Trophoblast cell (in vitro differentiated cells and primary cell): ENCODE measurements around the gene SLC25A28.

Experiments
- DNase-seq, 2 donors: peaks; one replicate each; pipeline ENCODE4 v3.0.0-alpha.2; 2016
- H2AFZ ChIP-seq: 2 replicates; pipeline ENCODE4 v1.6.1; 2013; ENCODE audit warnings: low read length, moderate library complexity, mild to moderate bottlenecking; ENCODE audit not compliant: insufficient read depth, poor library complexity
- H2AK5ac ChIP-seq: 2 replicates; pipeline ENCODE4 v1.6.1; 2013; ENCODE audit warnings: mild to moderate bottlenecking, low read length
- H2BK120ac ChIP-seq: 2 replicates; pipeline ENCODE4 v1.6.1; 2013; ENCODE audit warnings: low read length, mild to moderate bottlenecking, moderate library complexity; ENCODE audit not compliant: insufficient read depth, poor library complexity
- H2BK12ac ChIP-seq: 2 replicates; pipeline ENCODE4 v1.6.1; 2013; ENCODE audit warnings: mild to moderate bottlenecking, low read length, moderate library complexity
- H2BK5ac ChIP-seq: 2 replicates; pipeline ENCODE4 v1.6.1; 2013; ENCODE audit warnings: low read length, low read depth, moderate library complexity, mild to moderate bottlenecking; ENCODE audit not compliant: poor library complexity
- H3K14ac ChIP-seq: 2 replicates; pipeline ENCODE4 v1.6.1; 2013; ENCODE audit warnings: mild to moderate bottlenecking, low read length
- H3K18ac ChIP-seq: 2 replicates; pipeline ENCODE4 v1.6.1; 2013; ENCODE audit warnings: mild to moderate bottlenecking, low read length
- H3K23ac ChIP-seq: 2 replicates; pipeline ENCODE4 v1.6.1; 2013; ENCODE audit warnings: low read length
- H3K27ac ChIP-seq: 2 replicates; pipeline ENCODE4 v1.5.1; 2013; ENCODE audit warnings: low read depth, mild to moderate bottlenecking, inconsistent platforms, low read length, moderate library complexity
- H3K27me3 ChIP-seq: 2 replicates; pipeline ENCODE4 v1.6.1; 2013; ENCODE audit warnings: inconsistent platforms, mild to moderate bottlenecking, low read length, moderate library complexity; ENCODE audit not compliant: insufficient read depth
- H3K36me3 ChIP-seq, 2 experiments: 1 replicate in 1 of 2; 2 replicates in 1 of 2; pipeline ENCODE4 v1.6.1; 2013; ENCODE audit warnings: low read length in 2 of 2, mild to moderate bottlenecking in 2 of 2, moderate library complexity in 1 of 2; ENCODE audit not compliant: insufficient read depth in 2 of 2, control insufficient read depth in 1 of 2
- H3K4ac ChIP-seq: 2 replicates; pipeline ENCODE4 v1.6.1; 2013; ENCODE audit warnings: low read depth, mild to moderate bottlenecking, low read length, moderate library complexity
- H3K4me1 ChIP-seq, 2 experiments: 1 replicate in 1 of 2; 2 replicates in 1 of 2; pipeline ENCODE4 v1.6.1; 2013; ENCODE audit warnings: low read length in 2 of 2, mild to moderate bottlenecking in 2 of 2, moderate library complexity in 1 of 2; ENCODE audit not compliant: insufficient read depth in 2 of 2, control insufficient read depth in 1 of 2
- H3K4me2 ChIP-seq: 2 replicates; pipeline ENCODE4 v1.6.1; 2013; ENCODE audit warnings: inconsistent platforms, mild to moderate bottlenecking, low read length, moderate library complexity
- H3K4me3 ChIP-seq: 2 replicates; pipeline ENCODE4 v1.5.1; 2013; ENCODE audit warnings: mild to moderate bottlenecking, low read depth, low read length, inconsistent platforms
- H3K79me1 ChIP-seq: one replicate; pipeline ENCODE4 v1.6.1; 2013; ENCODE audit warnings: low read length
- H3K79me2 ChIP-seq: 2 replicates; pipeline ENCODE4 v1.6.1; 2013; ENCODE audit warnings: low read length, mild to moderate bottlenecking; ENCODE audit not compliant: control insufficient read depth, insufficient read depth, poor library complexity
- H3K9ac ChIP-seq: 2 replicates; pipeline ENCODE4 v1.6.1; 2013; ENCODE audit warnings: mild to moderate bottlenecking, low read length
- H3K9me3 ChIP-seq: 2 replicates; pipeline ENCODE4 v1.6.1; 2013; ENCODE audit warnings: low read depth, mild to moderate bottlenecking, control low read depth, inconsistent platforms, low read length; ENCODE audit not compliant: insufficient read depth
- H4K12ac ChIP-seq: 2 replicates; pipeline ENCODE4 v1.6.1; 2013; ENCODE audit warnings: low read depth, mild to moderate bottlenecking, low read length, moderate library complexity
- H4K8ac ChIP-seq: 2 replicates; pipeline ENCODE4 v1.6.1; 2013; ENCODE audit warnings: low read depth, mild to moderate bottlenecking, low read length, moderate library complexity
- H4K91ac ChIP-seq: one replicate; pipeline ENCODE4 v1.6.1; 2013; ENCODE audit warnings: low read depth, mild to moderate bottlenecking, low read length, moderate library complexity
- whole genome bisulfite sequencing: extraction: QIAGEN DNeasy Blood & Tissue Kit; methylation state at CpG from one replicate; pipeline ENCODE4 v1.1.7; 2013; ENCODE audit warnings: missing lambda C conversion rate; ENCODE audit not compliant: insufficient read length, insufficient coverage; ENCODE audit errors: extremely low coverage; 5-methylcytosine and 5-hydroxymethylcytosine counted together

The SLC25A28 gene

DNA sequence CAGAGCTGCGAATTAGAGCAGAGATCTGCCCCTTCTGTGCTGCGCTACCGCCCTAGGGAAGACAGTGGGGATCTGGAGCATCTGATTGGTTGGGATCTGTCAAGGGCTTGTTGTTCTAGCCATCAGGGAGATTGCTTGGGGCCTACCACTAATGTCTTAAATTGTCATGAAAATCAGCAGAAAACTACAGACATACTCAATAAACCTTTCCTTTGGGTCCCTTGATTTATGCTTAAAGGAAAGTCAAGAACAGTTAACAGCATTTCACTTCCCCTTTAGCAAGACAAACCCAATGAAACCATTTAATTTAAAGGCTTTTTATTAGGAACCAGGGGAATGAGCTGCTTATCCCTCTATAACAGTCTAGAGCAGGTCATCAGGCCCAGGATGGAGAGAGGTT, 10.0 kb downstream of the SLC25A28 start:
- Histone ChIP-seq H2AK5ac (no peak overlapping the region), H4K91ac (no peak overlapping the region), H3K27me3 (no peaks in the 10 kb centered on the region), H3K36me3 (peaks cover 8 to 17% of the 10 kb centered on the region in 2 experiments), H2BK5ac (no peak overlapping the region), H3K14ac (no peak overlapping the region), H3K4me2 (no peak overlapping the region), H2BK120ac (no peak overlapping the region), H3K27ac (no peak overlapping the region), H3K4me1 (no peaks in the 10 kb centered on the region), H4K12ac (no peak overlapping the region), H3K79me2 (no peaks in the 10 kb centered on the region), H3K18ac (no peak overlapping the region), H2BK12ac (no peak overlapping the region), H3K23ac (no peak overlapping the region), H2AFZ (no peak overlapping the region), H3K9me3 (no peaks in the 10 kb centered on the region), H3K4me3 (no peak overlapping the region), H4K8ac (no peak overlapping the region), H3K79me1 (no peaks in the 10 kb centered on the region), H3K9ac (no peak overlapping the region), H3K4ac (no peak overlapping the region)
- DNase-seq: no peak
- WGBS: no CpG with 5 or more reads among the region's 3 CpGs

GRCh38 chr10:99609186-99609585, 11.1 kb downstream of the SLC25A28 start:
- Histone ChIP-seq H4K8ac (no peak overlapping the region), H2AK5ac (no peak overlapping the region), H2AFZ (no peak overlapping the region), H4K12ac (no peak overlapping the region), H3K23ac (no peak overlapping the region), H3K79me2 (no peaks in the 10 kb centered on the region), H3K36me3 (peaks cover 8 to 17% of the 10 kb centered on the region in 2 experiments), H3K27me3 (no peaks in the 10 kb centered on the region), H3K4me2 (no peak overlapping the region), H3K18ac (no peak overlapping the region), H3K9ac (no peak overlapping the region), H3K14ac (no peak overlapping the region), H2BK120ac (no peak overlapping the region), H4K91ac (no peak overlapping the region), H3K4me1 (no peaks in the 10 kb centered on the region), H3K4ac (no peak overlapping the region), H2BK5ac (no peak overlapping the region), H3K27ac (no peak overlapping the region), H2BK12ac (no peak overlapping the region), H3K4me3 (no peak overlapping the region), H3K9me3 (no peaks in the 10 kb centered on the region), H3K79me1 (no peaks in the 10 kb centered on the region)
- DNase-seq: no peak
- WGBS: no CpG with 5 or more reads among the region's 2 CpGs

- DNase-seq: no peak
- H4K91ac ChIP-seq: no peak overlapping the region
- no peak overlapping the region for H3K14ac ChIP-seq
- no peak overlapping the region for H3K27ac ChIP-seq
- no peak overlapping the region for H3K18ac ChIP-seq
- no peak overlapping the region for H3K4me2 ChIP-seq
- WGBS: no CpG with 5 or more reads among the region's 2 CpGs
- H3K9ac ChIP-seq: no peak overlapping the region
- no peak overlapping the region for H2BK12ac ChIP-seq
- H2AFZ ChIP-seq: no peak overlapping the region
- H3K36me3 ChIP-seq: peaks cover 0 to under 1% of the 10 kb centered on the region in 2 experiments
- H3K4me1 ChIP-seq: no peaks in the 10 kb centered on the region
- H3K4ac ChIP-seq: no peak overlapping the region
- no peak overlapping the region for H2AK5ac ChIP-seq
- no peak overlapping the region for H2BK120ac ChIP-seq
- H3K23ac ChIP-seq: no peak overlapping the region
- no peaks in the 10 kb centered on the region for H3K79me1 ChIP-seq
- H3K4me3 ChIP-seq: no peak overlapping the region
- H3K27me3 ChIP-seq: no peaks in the 10 kb centered on the region
- no peak overlapping the region for H4K12ac ChIP-seq
- no peaks in the 10 kb centered on the region for H3K79me2 ChIP-seq
- H3K9me3 ChIP-seq: no peaks in the 10 kb centered on the region
- no peak overlapping the region for H2BK5ac ChIP-seq
- no peak overlapping the region for H4K8ac ChIP-seq
Measured at GRCh38 chr10:99605351-99605750, 14.9 kb downstream of the SLC25A28 start.

DNA sequence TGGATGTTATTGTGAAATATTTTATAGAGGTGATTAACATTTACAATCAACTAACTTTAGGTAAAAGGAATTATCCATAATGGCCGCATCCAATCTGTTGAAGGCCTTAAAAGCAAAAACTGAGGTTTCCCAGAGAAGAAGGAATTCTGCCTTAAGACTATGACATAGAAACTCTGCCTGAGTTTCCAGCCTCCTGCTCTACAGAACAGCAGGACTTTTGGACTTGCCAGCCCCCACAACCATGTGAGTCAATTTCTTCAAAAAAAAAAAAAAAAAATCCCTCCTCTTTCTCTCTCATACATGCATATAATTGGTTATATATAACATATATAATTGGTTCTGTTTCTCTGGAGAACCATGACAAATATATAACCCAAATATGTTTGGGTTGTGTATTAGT, 15.4 kb downstream of the SLC25A28 start:
- no peaks in the 10 kb centered on the region for H3K27me3 ChIP-seq
- H3K18ac ChIP-seq: no peak overlapping the region
- no peak overlapping the region for H2BK5ac ChIP-seq
- no peak overlapping the region for H3K14ac ChIP-seq
- H3K36me3 ChIP-seq: no peaks in the 10 kb centered on the region
- no peak overlapping the region for H2BK12ac ChIP-seq
- H3K23ac ChIP-seq: no peak overlapping the region
- no peaks in the 10 kb centered on the region for H3K9me3 ChIP-seq
- WGBS: no CpG with 5 or more reads among the region's 1 CpG
- no peak for DNase-seq
- H2AFZ ChIP-seq: no peak overlapping the region
- no peaks in the 10 kb centered on the region for H3K79me2 ChIP-seq
- H2AK5ac ChIP-seq: no peak overlapping the region
- H3K4ac ChIP-seq: no peak overlapping the region
- H4K91ac ChIP-seq: no peak overlapping the region
- no peak overlapping the region for H3K4me2 ChIP-seq
- no peaks in the 10 kb centered on the region for H3K79me1 ChIP-seq
- no peak overlapping the region for H3K27ac ChIP-seq
- H2BK120ac ChIP-seq: no peak overlapping the region
- H3K4me3 ChIP-seq: no peak overlapping the region
- no peak overlapping the region for H4K12ac ChIP-seq
- no peak overlapping the region for H4K8ac ChIP-seq
- no peak overlapping the region for H3K9ac ChIP-seq
- no peaks in the 10 kb centered on the region for H3K4me1 ChIP-seq
